Measurements from ENCODE around the gene MYT1. TPM values are rescaled to one million over a fixed set of nuclear protein-coding genes. Genes with fewer than 3 reads are reported as not detected.
"Not testable (repeated sequence)": the region's sequence is repeated elsewhere in the genome, so short reads cannot be mapped to it uniquely, and the experiment has no call there.

Gene MYT1
- total RNA-seq, 1 donor = not detected

GRCh38 chr20:64166721-64167615 is 2.7 kb downstream of the MYT1 start:
- Histone ChIP-seq H3K4me3 (ENCODE audit: low read length) (no peak overlapping the region), H3K4me1 (ENCODE audit: insufficient read depth, low read length) (no peaks in the 10 kb centered on the region), H3K9me3 (ENCODE audit: low read depth, low read length) (no peaks in the 10 kb centered on the region), H3K27me3 (ENCODE audit: insufficient read depth, low read length) (peaks cover 11% of the 10 kb centered on the region)

- no peaks in the 10 kb centered on the region for H3K9me3 ChIP-seq (ENCODE audit: low read depth, low read length)
- H3K4me3 ChIP-seq (ENCODE audit: low read length) = no peak overlapping the region
- peaks cover 4% of the 10 kb centered on the region for H3K27me3 ChIP-seq (ENCODE audit: insufficient read depth, low read length)
- H3K4me1 ChIP-seq (ENCODE audit: insufficient read depth, low read length) = no peaks in the 10 kb centered on the region
These were observed 3.4 kb downstream of the MYT1 start for GRCh38 chr20:64167676-64168075.

- no peak overlapping the region for H3K4me3 ChIP-seq (ENCODE audit: low read length)
- no peaks in the 10 kb centered on the region for H3K4me1 ChIP-seq (ENCODE audit: insufficient read depth, low read length)
- H3K9me3 ChIP-seq (ENCODE audit: low read depth, low read length) = no peaks in the 10 kb centered on the region
- H3K27me3 ChIP-seq (ENCODE audit: insufficient read depth, low read length) = no peaks in the 10 kb centered on the region
These were observed 4.3 kb downstream of the MYT1 start for GRCh38 chr20:64168381-64169090.

GRCh38 chr20:64169091-64169560 is 4.9 kb downstream of the MYT1 start:
- H3K27me3 ChIP-seq (ENCODE audit: insufficient read depth, low read length) = no peaks in the 10 kb centered on the region
- no peak overlapping the region for H3K4me3 ChIP-seq (ENCODE audit: low read length)
- H3K4me1 ChIP-seq (ENCODE audit: insufficient read depth, low read length) = no peaks in the 10 kb centered on the region
- no peaks in the 10 kb centered on the region for H3K9me3 ChIP-seq (ENCODE audit: low read depth, low read length)

GRCh38 chr20:64171211-64171610 is 7.0 kb downstream of the MYT1 start:
- Histone ChIP-seq H3K4me1 (ENCODE audit: insufficient read depth, low read length) (no peaks in the 10 kb centered on the region), H3K4me3 (ENCODE audit: low read length) (no peak overlapping the region), H3K9me3 (ENCODE audit: low read depth, low read length) (no peaks in the 10 kb centered on the region), H3K27me3 (ENCODE audit: insufficient read depth, low read length) (no peaks in the 10 kb centered on the region)

GRCh38 chr20:64173116-64173515 is 8.9 kb downstream of the MYT1 start:
- Histone ChIP-seq H3K4me1 (ENCODE audit: insufficient read depth, low read length) (no peaks in the 10 kb centered on the region), H3K9me3 (ENCODE audit: low read depth, low read length) (no peaks in the 10 kb centered on the region), H3K27me3 (ENCODE audit: insufficient read depth, low read length) (no peaks in the 10 kb centered on the region), H3K4me3 (ENCODE audit: low read length) (no peak overlapping the region)

GRCh38 chr20:64176551-64176950 is 12.3 kb downstream of the MYT1 start:
- H3K9me3 ChIP-seq (ENCODE audit: low read depth, low read length) = no peaks in the 10 kb centered on the region
- H3K4me1 ChIP-seq (ENCODE audit: insufficient read depth, low read length) = peaks cover 3% of the 10 kb centered on the region
- H3K4me3 ChIP-seq (ENCODE audit: low read length) = no peak overlapping the region
- no peaks in the 10 kb centered on the region for H3K27me3 ChIP-seq (ENCODE audit: insufficient read depth, low read length)

- H3K4me3 ChIP-seq (ENCODE audit: low read length) = no peak overlapping the region
- no peaks in the 10 kb centered on the region for H3K9me3 ChIP-seq (ENCODE audit: low read depth, low read length)
- peaks cover 3% of the 10 kb centered on the region for H3K4me1 ChIP-seq (ENCODE audit: insufficient read depth, low read length)
- H3K27me3 ChIP-seq (ENCODE audit: insufficient read depth, low read length) = no peaks in the 10 kb centered on the region
These were observed 12.7 kb downstream of the MYT1 start for GRCh38 chr20:64176971-64177370.

- Histone ChIP-seq H3K4me3 (ENCODE audit: low read length) (no peak overlapping the region), H3K27me3 (ENCODE audit: insufficient read depth, low read length) (no peaks in the 10 kb centered on the region), H3K9me3 (ENCODE audit: low read depth, low read length) (no peaks in the 10 kb centered on the region), H3K4me1 (ENCODE audit: insufficient read depth, low read length) (peaks cover 3% of the 10 kb centered on the region)
These were observed 13.1 kb downstream of the MYT1 start for GRCh38 chr20:64177384-64177783.

GRCh38 chr20:64177787-64178186 is 13.5 kb downstream of the MYT1 start:
- H3K4me3 ChIP-seq (ENCODE audit: low read length) = no peak overlapping the region
- H3K9me3 ChIP-seq (ENCODE audit: low read depth, low read length) = no peaks in the 10 kb centered on the region
- H3K27me3 ChIP-seq (ENCODE audit: insufficient read depth, low read length) = no peaks in the 10 kb centered on the region
- H3K4me1 ChIP-seq (ENCODE audit: insufficient read depth, low read length) = peaks cover 3% of the 10 kb centered on the region

- not testable (repeated sequence) for H3K4me3 ChIP-seq (ENCODE audit: low read length); H3K9me3 ChIP-seq (ENCODE audit: low read depth, low read length); H3K4me1 ChIP-seq (ENCODE audit: insufficient read depth, low read length); H3K27me3 ChIP-seq (ENCODE audit: insufficient read depth, low read length)
These were observed 14.7 kb downstream of the MYT1 start for GRCh38 chr20:64178925-64179324.

GRCh38 chr20:64179805-64180204 is 15.6 kb downstream of the MYT1 start:
- Histone ChIP-seq H3K4me3 (ENCODE audit: low read length) (no peak overlapping the region), H3K4me1 (ENCODE audit: insufficient read depth, low read length) (peaks cover 3% of the 10 kb centered on the region), H3K27me3 (ENCODE audit: insufficient read depth, low read length) (no peaks in the 10 kb centered on the region), H3K9me3 (ENCODE audit: low read depth, low read length) (no peaks in the 10 kb centered on the region)

- Histone ChIP-seq H3K27me3 (ENCODE audit: insufficient read depth, low read length) (no peaks in the 10 kb centered on the region), H3K4me3 (ENCODE audit: low read length) (no peak overlapping the region), H3K9me3 (ENCODE audit: low read depth, low read length) (no peaks in the 10 kb centered on the region), H3K4me1 (ENCODE audit: insufficient read depth, low read length) (peaks cover 3% of the 10 kb centered on the region)
These were observed 16.4 kb downstream of the MYT1 start for GRCh38 chr20:64180673-64181072.

- H3K27me3 ChIP-seq (ENCODE audit: insufficient read depth, low read length) = no peaks in the 10 kb centered on the region
- peaks cover 3% of the 10 kb centered on the region for H3K4me1 ChIP-seq (ENCODE audit: insufficient read depth, low read length)
- H3K9me3 ChIP-seq (ENCODE audit: low read depth, low read length) = no peaks in the 10 kb centered on the region
- H3K4me3 ChIP-seq (ENCODE audit: low read length) = no peak overlapping the region
These were observed 17.1 kb downstream of the MYT1 start for GRCh38 chr20:64181391-64181790.

- Histone ChIP-seq H3K9me3 (ENCODE audit: low read depth, low read length) (no peaks in the 10 kb centered on the region), H3K4me1 (ENCODE audit: insufficient read depth, low read length) (peaks cover 3% of the 10 kb centered on the region), H3K4me3 (ENCODE audit: low read length) (no peak overlapping the region), H3K27me3 (ENCODE audit: insufficient read depth, low read length) (no peaks in the 10 kb centered on the region)
These were observed 18.1 kb downstream of the MYT1 start for GRCh38 chr20:64182146-64182865.

Data from mononuclear cell (primary cell).